Measurements from ENCODE around the gene PDCD10. TPM values are rescaled to one million over a fixed set of nuclear protein-coding genes. Genes with fewer than 3 reads are reported as not detected.

PDCD10 gene
- total RNA-seq, 1 donor from 2014 or later, result 117 TPM

DNA sequence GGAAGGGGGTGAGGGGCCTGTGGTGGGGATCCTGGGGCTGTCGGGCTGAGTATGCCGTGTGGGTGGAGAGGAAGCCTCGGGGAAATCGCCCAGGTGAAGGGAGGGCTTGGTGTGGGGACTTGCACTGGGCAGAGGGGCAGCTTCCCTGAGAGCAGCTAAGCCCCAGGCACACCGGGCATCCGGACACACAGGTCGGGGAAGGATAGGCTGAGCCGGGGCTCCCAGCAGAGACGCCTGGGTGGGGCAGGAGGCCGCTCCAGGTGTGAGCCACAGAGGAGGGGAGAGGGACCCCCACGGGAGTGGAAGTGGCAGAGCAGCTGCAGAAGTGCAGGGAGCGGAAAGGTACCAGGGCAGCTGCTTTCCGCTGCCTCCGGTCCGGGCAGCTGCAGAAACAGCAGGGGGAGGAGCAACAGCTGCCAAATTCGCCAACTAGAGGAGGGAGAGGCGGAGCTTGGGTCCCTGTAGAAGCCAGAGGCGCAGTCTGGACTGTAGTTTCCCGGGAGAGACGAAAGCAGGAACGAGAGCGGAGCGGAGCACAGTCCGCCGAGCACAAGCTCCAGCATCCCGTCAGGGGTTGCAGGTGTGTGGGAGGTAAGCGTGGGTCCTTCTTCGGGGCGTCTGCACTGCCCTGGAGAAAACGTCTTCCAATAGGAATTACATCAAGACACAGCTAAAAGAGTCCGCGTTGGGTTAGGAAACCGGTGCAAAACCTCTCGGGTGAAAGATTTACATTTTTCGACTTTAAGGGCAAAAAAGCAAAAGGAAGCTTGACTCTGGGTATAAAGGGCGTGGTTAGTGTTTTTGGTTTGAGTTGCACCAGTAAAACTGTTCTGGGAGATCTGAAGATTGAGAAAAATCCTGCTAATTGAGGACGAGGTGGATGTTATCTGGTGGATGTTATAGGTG, 794 bp upstream of the PDCD10 start, which contains the start of gene SERPINI1:
SERPINI1 (plus strand) TSS at position 489 of the 906 bp plus-strand sequence. CDS start 53,408 bp downstream, outside the sequence.
- H3K36me3 ChIP-seq, result no peaks in the 10 kb centered on the region
- DNase-seq (ENCODE audit: low spot score), result peak; percentile 97
- no peaks in the 10 kb centered on the region for H3K36me3 Mint-ChIP-seq
- peaks cover 47% of the 10 kb centered on the region for H3K79me2 ChIP-seq (ENCODE audit: low read depth)
- no peaks in the 10 kb centered on the region for H3K27me3 ChIP-seq
- no peak for TF ChIP-seq EZH2 (IDR thresholded peaks at IDR 0.05)
- TF ChIP-seq CTCF (IDR thresholded peaks at IDR 0.05), result no peak
- no peak for TF ChIP-seq EZH2phosphoT487 (IDR thresholded peaks at IDR 0.05)
- no peak within 1 kb of the TSS for H3K4me3 Mint-ChIP-seq
- H3K9me3 ChIP-seq (ENCODE audit: low read depth), result no peaks in the 10 kb centered on the region
- H3F3A ChIP-seq (ENCODE audit: low read depth), result peaks cover 16% of the 10 kb centered on the region
- peak within 1 kb of the TSS; percentile 91 for H3K27ac ChIP-seq
- peaks cover 36% of the 10 kb centered on the region for H4K20me1 ChIP-seq (ENCODE audit: low read depth)
- peak within 1 kb of the TSS; percentile 67 for H3K9ac ChIP-seq
- peak within 1 kb of the TSS; percentile 76 for H3K4me3 ChIP-seq
- peak within 1 kb of the TSS; percentile 90 for H2AFZ ChIP-seq (replicated peaks)
- peaks cover 13% of the 10 kb centered on the region for H3K4me1 Mint-ChIP-seq
- no peaks in the 10 kb centered on the region for H3K27me3 Mint-ChIP-seq (ENCODE audit: insufficient read depth, low read depth)
- no peak within 1 kb of the TSS for H3K27ac Mint-ChIP-seq
- H3K4me2 ChIP-seq, result peak within 1 kb of the TSS; percentile 87
- no peaks in the 10 kb centered on the region for H3K9me3 Mint-ChIP-seq
- peaks cover 16% of the 10 kb centered on the region for H3K4me1 ChIP-seq

- H3K4me3 ChIP-seq, result peak overlapping the region; percentile 76
- peak overlapping the region; percentile 87 for H3K4me2 ChIP-seq
- peaks cover 16% of the 10 kb centered on the region for H3K4me1 ChIP-seq
- H4K20me1 ChIP-seq (ENCODE audit: low read depth), result peaks cover 49% of the 10 kb centered on the region
- H3K27ac ChIP-seq, result peak overlapping the region; percentile 91
- H2AFZ ChIP-seq (replicated peaks), result peak overlapping the region; percentile 75
- H3K27me3 Mint-ChIP-seq (ENCODE audit: insufficient read depth, low read depth), result no peaks in the 10 kb centered on the region
- H3K36me3 ChIP-seq, result no peaks in the 10 kb centered on the region
- H3K27me3 ChIP-seq, result no peaks in the 10 kb centered on the region
- peaks cover 13% of the 10 kb centered on the region for H3K4me1 Mint-ChIP-seq
- H3K4me3 Mint-ChIP-seq, result no peak overlapping the region
- peaks cover 62% of the 10 kb centered on the region for H3K79me2 ChIP-seq (ENCODE audit: low read depth)
- no peaks in the 10 kb centered on the region for H3K9me3 ChIP-seq (ENCODE audit: low read depth)
- H3K9me3 Mint-ChIP-seq, result no peaks in the 10 kb centered on the region
- no peak overlapping the region for H3K27ac Mint-ChIP-seq
- peaks cover 16% of the 10 kb centered on the region for H3F3A ChIP-seq (ENCODE audit: low read depth)
- H3K36me3 Mint-ChIP-seq, result no peaks in the 10 kb centered on the region
- DNase-seq (ENCODE audit: low spot score), result peak; percentile 17
- peak overlapping the region; percentile 67 for H3K9ac ChIP-seq
- no peak for TF ChIP-seq CTCF (IDR thresholded peaks at IDR 0.05)
Measured at GRCh38 chr3:167733961-167734497, 663 bp downstream of the PDCD10 start.

DNA sequence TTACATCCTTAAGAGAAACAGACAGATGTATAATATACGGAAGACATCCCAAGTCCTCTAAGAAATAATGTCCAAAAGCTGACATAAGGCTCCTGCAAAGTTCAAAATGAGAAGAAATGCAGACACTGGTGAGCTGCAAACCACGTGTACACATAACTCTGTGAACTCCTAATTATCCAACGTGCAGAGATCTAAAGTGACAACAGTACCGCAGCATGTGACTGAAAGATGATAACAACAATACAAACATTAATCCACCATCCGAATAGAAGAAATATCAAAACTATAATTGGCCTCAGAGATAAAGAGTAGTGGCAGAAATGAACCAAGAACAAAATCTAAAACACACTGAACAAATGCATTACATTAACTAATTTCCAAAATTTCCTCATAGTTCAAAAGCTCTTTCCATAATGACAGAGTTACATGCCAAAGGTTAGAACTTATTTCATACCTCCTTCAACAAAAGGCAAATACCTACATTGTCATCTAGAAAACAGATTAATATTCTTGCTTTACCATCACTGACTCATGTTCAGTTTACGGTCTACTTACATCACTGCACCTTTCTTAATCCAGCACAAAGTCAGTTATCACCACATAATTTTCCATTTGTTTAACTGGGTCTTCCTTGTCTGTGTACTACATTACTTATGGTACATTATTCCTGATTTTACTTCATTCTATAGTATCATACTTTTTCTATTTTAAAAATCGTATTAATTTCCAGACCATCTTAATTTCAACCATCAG, 2.2 kb downstream of the PDCD10 start:
- Histone ChIP-seq H3K9me3 (ENCODE audit: low read depth) (no peaks in the 10 kb centered on the region), H3K27me3 (no peaks in the 10 kb centered on the region), H4K20me1 (ENCODE audit: low read depth) (peaks cover 64% of the 10 kb centered on the region), H3K4me3 (peak overlapping the region; percentile 76), H2AFZ (replicated peaks) (no peak overlapping the region), H3K36me3 (no peaks in the 10 kb centered on the region), H3K79me2 (ENCODE audit: low read depth) (peaks cover 77% of the 10 kb centered on the region), H3K27ac (no peak overlapping the region), H3K9ac (no peak overlapping the region), H3K4me1 (peaks cover 16% of the 10 kb centered on the region), H3K4me2 (peak overlapping the region; percentile 87), H3F3A (ENCODE audit: low read depth) (peaks cover 16% of the 10 kb centered on the region)
- TF ChIP-seq EZH2 (IDR thresholded peaks at IDR 0.05), result no peak
- TF ChIP-seq EZH2phosphoT487 (IDR thresholded peaks at IDR 0.05), result no peak
- TF ChIP-seq CTCF (IDR thresholded peaks at IDR 0.05), result no peak
- H3K4me3 Mint-ChIP-seq, result no peak overlapping the region
- H3K27ac Mint-ChIP-seq, result no peak overlapping the region
- no peaks in the 10 kb centered on the region for H3K27me3 Mint-ChIP-seq (ENCODE audit: insufficient read depth, low read depth)
- no peak for DNase-seq (ENCODE audit: low spot score)
- H3K36me3 Mint-ChIP-seq, result no peaks in the 10 kb centered on the region
- peaks cover 13% of the 10 kb centered on the region for H3K4me1 Mint-ChIP-seq
- H3K9me3 Mint-ChIP-seq, result no peaks in the 10 kb centered on the region

Data from neural progenitor cell (in vitro differentiated cells).